ENCODE data around the gene ANKRD60. TPM values are rescaled to one million over a fixed set of nuclear protein-coding genes. Genes with fewer than 3 reads are reported as not detected.
A peak's percentile ranks its signal among the peaks of the same experiment; 100 is the strongest.

ANKRD60 gene
- total RNA-seq, 2 donors from 2014 or later, result 0.80 TPM; not detected in 1

DNA sequence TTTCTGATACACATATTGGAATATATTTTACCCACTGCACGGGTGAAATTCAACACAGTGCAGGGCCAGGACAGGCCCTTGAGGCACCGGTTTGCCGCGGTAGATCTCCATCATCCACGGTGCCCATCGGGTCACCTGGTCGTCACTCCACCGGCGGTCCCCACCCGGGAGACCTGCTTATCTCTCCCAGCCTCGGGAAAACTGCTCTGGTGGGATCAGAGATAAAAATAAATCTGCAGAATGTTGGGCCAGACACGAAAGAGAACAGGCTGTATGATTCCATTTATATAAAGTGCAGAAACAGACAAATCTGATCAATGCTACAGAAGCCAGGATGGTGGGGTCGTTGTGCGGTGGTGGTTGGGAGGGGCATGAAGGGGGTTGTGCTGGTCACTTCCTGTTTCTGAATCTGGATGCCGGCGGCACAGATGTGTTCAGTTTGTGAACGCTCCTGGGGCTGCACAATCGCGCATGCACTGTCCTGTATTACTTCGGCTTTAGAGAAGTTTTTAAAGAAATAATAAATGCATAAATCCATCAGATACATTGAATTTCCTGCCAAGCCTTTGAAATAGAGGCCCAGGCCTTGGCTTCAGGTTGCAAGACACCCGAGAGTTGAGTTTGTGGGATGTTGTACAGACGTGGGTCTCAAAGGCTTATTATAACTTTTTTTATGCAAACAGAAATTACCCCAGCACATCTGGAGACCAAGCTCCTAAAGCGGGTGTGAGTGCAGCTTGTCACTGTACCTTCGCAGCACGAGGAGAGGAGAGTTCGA lies 54.3 kb downstream of the ANKRD60 start:
- H3K27me3 ChIP-seq (replicated peaks; ENCODE audit: insufficient read depth), result no peaks in the 10 kb centered on the region
- intact Hi-C loops (cut with DNase I), result no loop called here
- WGBS, result 39% methylated on average over 26 of the region's 26 CpGs
- H3K4me1 ChIP-seq (replicated peaks), result no peaks in the 10 kb centered on the region
- no peak for DNase-seq (ENCODE audit: low spot score)
- no peaks in the 10 kb centered on the region for H3K36me3 ChIP-seq
- peak overlapping the region; percentile 60 to 71 for H3K27ac ChIP-seq
- H3K9me3 ChIP-seq, result no peaks in the 10 kb centered on the region
- H3K4me3 ChIP-seq, result no peak overlapping the region
- TF ChIP-seq POLR2A (IDR thresholded peaks at IDR 0.05) (no peak), POLR2AphosphoS5 (IDR thresholded peaks at IDR 0.05) (no peak)
- TF ChIP-seq, protein P1, sequence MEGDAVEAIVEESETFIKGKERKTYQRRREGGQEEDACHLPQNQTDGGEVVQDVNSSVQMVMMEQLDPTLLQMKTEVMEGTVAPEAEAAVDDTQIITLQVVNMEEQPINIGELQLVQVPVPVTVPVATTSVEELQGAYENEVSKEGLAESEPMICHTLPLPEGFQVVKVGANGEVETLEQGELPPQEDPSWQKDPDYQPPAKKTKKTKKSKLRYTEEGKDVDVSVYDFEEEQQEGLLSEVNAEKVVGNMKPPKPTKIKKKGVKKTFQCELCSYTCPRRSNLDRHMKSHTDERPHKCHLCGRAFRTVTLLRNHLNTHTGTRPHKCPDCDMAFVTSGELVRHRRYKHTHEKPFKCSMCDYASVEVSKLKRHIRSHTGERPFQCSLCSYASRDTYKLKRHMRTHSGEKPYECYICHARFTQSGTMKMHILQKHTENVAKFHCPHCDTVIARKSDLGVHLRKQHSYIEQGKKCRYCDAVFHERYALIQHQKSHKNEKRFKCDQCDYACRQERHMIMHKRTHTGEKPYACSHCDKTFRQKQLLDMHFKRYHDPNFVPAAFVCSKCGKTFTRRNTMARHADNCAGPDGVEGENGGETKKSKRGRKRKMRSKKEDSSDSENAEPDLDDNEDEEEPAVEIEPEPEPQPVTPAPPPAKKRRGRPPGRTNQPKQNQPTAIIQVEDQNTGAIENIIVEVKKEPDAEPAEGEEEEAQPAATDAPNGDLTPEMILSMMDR (IDR thresholded peaks at IDR 0.05), result no peak

DNA sequence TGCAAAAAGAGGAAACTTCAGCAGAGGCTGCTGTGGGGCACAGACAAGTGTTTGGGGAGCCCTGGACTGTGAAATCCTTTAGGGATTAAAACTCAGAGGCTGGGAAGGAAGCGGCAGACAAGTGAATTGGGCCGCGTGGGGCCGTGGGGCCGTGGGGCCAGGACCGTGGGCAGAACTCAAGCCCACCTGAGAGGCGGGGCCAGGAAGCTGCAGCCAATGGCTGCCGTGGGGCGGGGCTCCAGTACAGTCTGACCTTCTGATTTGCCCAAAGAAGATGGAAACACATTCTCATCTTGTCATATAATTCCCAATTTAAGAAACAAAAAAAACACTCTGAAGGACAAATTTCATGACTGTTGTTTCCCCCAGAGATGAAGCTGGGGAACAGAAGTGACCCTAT lies 55.4 kb downstream of the ANKRD60 start:
- Histone ChIP-seq H3K27ac (no peak overlapping the region), H3K4me1 (replicated peaks) (no peaks in the 10 kb centered on the region), H3K9me3 (no peaks in the 10 kb centered on the region), H3K36me3 (no peaks in the 10 kb centered on the region), H3K27me3 (replicated peaks; ENCODE audit: insufficient read depth) (no peaks in the 10 kb centered on the region), H3K4me3 (no peak overlapping the region)
- TF ChIP-seq, protein P1 (IDR thresholded peaks at IDR 0.05), result no peak
- TF ChIP-seq POLR2A (IDR thresholded peaks at IDR 0.05), result no peak
- TF ChIP-seq POLR2AphosphoS5 (IDR thresholded peaks at IDR 0.05), result no peak
- 95% methylated on average over 9 of the region's 9 CpGs for WGBS
- DNase-seq (ENCODE audit: low spot score), result no peak
- intact Hi-C loops (cut with DNase I), result no loop called here

DNA sequence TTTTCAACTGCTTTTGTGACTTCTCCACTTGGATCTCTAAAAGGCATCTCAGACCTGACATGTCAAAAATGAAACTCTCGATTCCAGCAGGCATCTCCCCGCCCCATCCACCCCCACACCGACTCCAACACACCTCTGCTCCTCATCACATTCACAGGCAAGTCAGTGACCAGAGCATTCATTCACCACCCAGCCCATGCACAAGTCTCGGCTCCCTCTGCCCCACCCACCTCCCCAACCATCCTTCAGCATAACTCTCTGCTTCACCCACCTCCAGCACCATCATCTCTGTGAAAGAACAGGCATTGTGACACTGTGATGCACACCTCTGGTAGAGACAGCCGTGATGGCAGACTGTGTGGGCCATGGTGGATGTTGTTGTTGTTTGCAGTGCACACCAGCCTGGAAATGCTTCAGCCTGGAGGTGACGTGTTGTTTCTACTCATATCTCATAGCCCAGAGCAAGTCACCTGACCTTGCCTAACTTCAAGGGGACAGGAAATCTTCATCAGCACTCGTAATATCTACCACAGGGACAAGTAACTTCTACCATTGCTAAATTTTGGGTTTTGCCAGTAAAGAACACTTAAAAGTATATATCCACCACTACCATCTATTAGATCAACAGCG lies 56.5 kb downstream of the ANKRD60 start:
- H3K4me1 ChIP-seq (replicated peaks), result no peaks in the 10 kb centered on the region
- TF ChIP-seq POLR2AphosphoS5 (IDR thresholded peaks at IDR 0.05), result no peak
- TF ChIP-seq POLR2A (IDR thresholded peaks at IDR 0.05), result no peak
- TF ChIP-seq, protein P1 (IDR thresholded peaks at IDR 0.05), result no peak
- intact Hi-C loops (cut with DNase I), result no loop called here
- H3K4me3 ChIP-seq, result no peak overlapping the region
- H3K27me3 ChIP-seq (replicated peaks; ENCODE audit: insufficient read depth), result no peaks in the 10 kb centered on the region
- 88% methylated on average over 8 of the region's 8 CpGs for WGBS
- no peak for DNase-seq (ENCODE audit: low spot score)
- no peaks in the 10 kb centered on the region for H3K9me3 ChIP-seq
- no peaks in the 10 kb centered on the region for H3K36me3 ChIP-seq
- no peak overlapping the region for H3K27ac ChIP-seq

DNA sequence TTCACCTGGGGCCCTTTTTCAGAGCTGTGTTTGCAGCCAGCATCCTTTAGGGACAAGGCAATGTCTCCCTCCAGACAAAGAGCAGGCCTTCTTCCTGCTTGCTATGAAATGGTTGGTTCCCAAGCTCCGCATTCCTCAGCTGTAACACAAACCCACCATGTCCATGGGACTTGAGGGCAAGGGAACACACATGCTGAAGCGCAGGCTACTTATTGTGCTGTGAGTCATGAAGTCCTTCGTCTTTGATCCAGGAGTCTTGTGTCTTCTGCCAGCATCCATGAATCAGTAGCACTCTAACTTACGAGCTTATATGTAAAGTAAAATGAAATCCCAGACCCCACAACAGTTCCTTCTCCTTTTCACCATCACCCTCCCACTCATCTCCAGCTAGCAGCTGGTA lies 59.0 kb downstream of the ANKRD60 start:
- H3K9me3 ChIP-seq, result no peaks in the 10 kb centered on the region
- no peak for DNase-seq (ENCODE audit: low spot score)
- no peaks in the 10 kb centered on the region for H3K36me3 ChIP-seq
- intact Hi-C loops (cut with DNase I), result no loop called here
- no peaks in the 10 kb centered on the region for H3K27me3 ChIP-seq (replicated peaks; ENCODE audit: insufficient read depth)
- WGBS, result 73% methylated on average over 4 of the region's 4 CpGs
- no peaks in the 10 kb centered on the region for H3K4me1 ChIP-seq (replicated peaks)
- H3K4me3 ChIP-seq, result no peak overlapping the region
- no peak for TF ChIP-seq POLR2A (IDR thresholded peaks at IDR 0.05)
- no peak for TF ChIP-seq POLR2AphosphoS5 (IDR thresholded peaks at IDR 0.05)
- TF ChIP-seq, protein P1 (IDR thresholded peaks at IDR 0.05), result no peak
- no peak overlapping the region for H3K27ac ChIP-seq

DNA sequence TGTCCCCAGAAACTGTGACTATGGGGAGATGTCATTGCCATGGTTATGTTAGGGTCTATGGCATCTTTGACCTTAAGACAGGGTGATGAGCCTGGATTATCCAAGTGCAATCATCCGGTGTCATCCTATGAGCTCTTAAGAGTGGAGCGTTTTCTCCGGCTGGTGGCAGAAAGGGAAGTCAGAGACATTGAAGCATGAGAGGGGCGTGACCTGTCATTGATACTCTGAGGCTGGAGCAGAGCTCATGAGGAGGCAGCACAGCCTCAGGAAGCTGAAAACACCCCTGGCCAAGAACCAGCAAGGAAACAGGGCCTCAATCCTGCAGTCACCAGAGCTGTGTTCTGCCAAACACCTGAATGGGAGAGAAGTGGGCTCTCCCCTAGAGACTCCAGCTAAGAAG lies 59.6 kb downstream of the ANKRD60 start:
- WGBS, result 86% methylated on average over 4 of the region's 4 CpGs
- no peak overlapping the region for H3K27ac ChIP-seq
- no peaks in the 10 kb centered on the region for H3K27me3 ChIP-seq (replicated peaks; ENCODE audit: insufficient read depth)
- no peaks in the 10 kb centered on the region for H3K36me3 ChIP-seq
- no peak overlapping the region for H3K4me3 ChIP-seq
- no peaks in the 10 kb centered on the region for H3K9me3 ChIP-seq
- intact Hi-C loops (cut with DNase I), result no loop called here
- TF ChIP-seq POLR2A (IDR thresholded peaks at IDR 0.05) (no peak), POLR2AphosphoS5 (IDR thresholded peaks at IDR 0.05) (no peak)
- TF ChIP-seq, protein P1 (IDR thresholded peaks at IDR 0.05), result no peak
- H3K4me1 ChIP-seq (replicated peaks), result no peaks in the 10 kb centered on the region
- no peak for DNase-seq (ENCODE audit: low spot score)
